Panc1 (cell line): ENCODE results near the gene THOC2. TPM values are rescaled to one million over a fixed set of nuclear protein-coding genes. Genes with fewer than 3 reads are reported as not detected.
"Not testable (repeated sequence)": the region's sequence is repeated elsewhere in the genome, so short reads cannot be mapped to it uniquely, and the experiment has no call there.

Source experiments
- ATAC-seq: fragments of 200-7000 bp; cut with Tn5 transposase; 2 replicates; pipeline ENCODE4 v1.9.1; 2020; ENCODE audit warnings: mild to moderate bottlenecking, moderate library complexity
- BruUV-seq: library from RNA; stranded (reverse); fragments of 400-500 nt; replicated peaks from 2 replicates; lab custom pipeline; 2021; lab: Mats Ljungman, UMichigan
- CTCF ChIA-PET: fragments of 300-600 bp; sonication (Branson Sonifier 250); formaldehyde crosslinking; loops from one replicate; lab custom pipeline; 2022; ENCODE audit warnings: antibody characterized with exemption; lab: Charles Lee
- POLR2A ChIA-PET: fragments of 300-600 bp; sonication (Branson Sonifier 250); formaldehyde crosslinking; loops from one replicate; lab custom pipeline; 2022; ENCODE audit warnings: antibody characterized with exemption; lab: Charles Lee
- DNase-seq: peaks from one replicate; pipeline ENCODE4 v3.0.0-alpha.2; 2010; ENCODE audit warnings: low read depth, low spot score
- H3K27ac ChIP-seq: 2 replicates; pipeline ENCODE4 v1.5.1; 2011; ENCODE audit warnings: mild to moderate bottlenecking, low read length, inconsistent platforms
- H3K27me3 ChIP-seq: fragments of 200-500 bp; sonication (Bioruptor generic); 2 replicates; pipeline ENCODE4 v1.6.0; 2014; ENCODE audit warnings: low read length, inconsistent platforms; ENCODE audit not compliant: control insufficient read depth, insufficient read depth
- H3K36me3 ChIP-seq: fragments of 200-500 bp; sonication (Bioruptor generic); 2 replicates; pipeline ENCODE4 v1.5.1; 2014; ENCODE audit warnings: inconsistent platforms, mild to moderate bottlenecking, low read length, moderate library complexity; ENCODE audit not compliant: control insufficient read depth, insufficient read depth
- H3K4me1 ChIP-seq: 2 replicates; pipeline ENCODE4 v1.5.1; 2011; ENCODE audit warnings: inconsistent platforms, mild to moderate bottlenecking, low read length, moderate library complexity; ENCODE audit not compliant: control insufficient read depth, insufficient read depth
- H3K4me3 ChIP-seq, 2 experiments: 2 replicates each; pipeline ENCODE4 v1.5.1; 2011 to 2012; ENCODE audit warnings: low read depth in 2 of 2, low read length in 2 of 2, mild to moderate bottlenecking in 2 of 2, inconsistent platforms in 1 of 2, moderate library complexity in 1 of 2
- H3K9me3 ChIP-seq: fragments of 200-500 bp; sonication (Bioruptor generic); 2 replicates; pipeline ENCODE4 v1.5.1; 2014; ENCODE audit warnings: low read depth, mild to moderate bottlenecking, inconsistent platforms, low read length, moderate library complexity; ENCODE audit not compliant: control insufficient read depth, insufficient read depth
- CTCF ChIP-seq: fragments of 450-650 bp; IDR thresholded peaks from 2 replicates; pipeline ENCODE4 v1.5.1; 2017; ENCODE audit warnings: mild to moderate bottlenecking
- POLR2AphosphoS5 ChIP-seq: IDR thresholded peaks from 2 replicates; pipeline ENCODE4 v1.6.1; 2012; ENCODE audit warnings: mild to moderate bottlenecking, low read depth, low read length, moderate library complexity
- REST ChIP-seq, 2 experiments: IDR thresholded peaks; 2 replicates each; pipeline ENCODE4 v1.6.1; 2011 to 2012; ENCODE audit warnings: low read depth in 2 of 2, control low read depth in 1 of 2, low read length in 1 of 2, mild to moderate bottlenecking in 1 of 2, moderate library complexity in 1 of 2; ENCODE audit not compliant: insufficient read depth in 1 of 2
- SIN3A ChIP-seq: IDR thresholded peaks from 2 replicates; pipeline ENCODE4 v1.6.1; 2012; ENCODE audit warnings: low read depth, mild to moderate bottlenecking, low read length, moderate library complexity, borderline replicate concordance; ENCODE audit not compliant: insufficient read depth
- TCF7L2 ChIP-seq: IDR thresholded peaks from 2 replicates; pipeline ENCODE4 v1.6.1; 2011; ENCODE audit warnings: mild to moderate bottlenecking, low read depth, low read length, inconsistent platforms
- in situ Hi-C: cut with HindIII; loops from 2 replicates; pipeline ENCODE4 v1.10.0; 2016; ENCODE audit warnings: low sequenced_read_pairs, low pct_unique_long_range_greater_than_20kb
- intact Hi-C: fragments of 100-400 bp; cut with micrococcal nuclease; formaldehyde crosslinking; loops from one replicate; pipeline ENCODE4 v1.10.0; 2022; ENCODE audit not compliant: unreplicated experiment
- total RNA-seq: library from RNA; stranded (reverse); gene quantifications from one replicate; pipeline ENCODE4 v1.2.1, GENCODE V29; 2021; ENCODE audit not compliant: unreplicated experiment

Gene THOC2
- total RNA-seq, 1 experiment from 2014 or later, result 194 TPM

GRCh38 chrX:123682186-123682585, 50.7 kb downstream of the THOC2 start:
- H3K9me3 ChIP-seq, result no peaks in the 10 kb centered on the region
- DNase-seq (no peak), ATAC-seq (no peak)
- no TSS peak for BruUV-seq
- intact Hi-C loops, result no loop called here
- in situ Hi-C loops, result no loop called here
- peaks cover 16% of the 10 kb centered on the region for H3K36me3 ChIP-seq
- ChIA-PET POLR2A (no interaction called here), CTCF (interaction anchor here (0.7 kb wide), 1 partner anchor 232 kb away, joined by 3 read pairs; no protein-coding TSS in a partner anchor)
- TF ChIP-seq POLR2AphosphoS5, result no peak
- no peak for TF ChIP-seq REST (IDR thresholded peaks at IDR 0.05; ENCODE audit: insufficient read depth in 1 of 2, low read depth in 2 of 2, low read length in 1 of 2)
- no peak for TF ChIP-seq CTCF
- no peak for TF ChIP-seq SIN3A
- no peak overlapping the region for H3K4me3 ChIP-seq
- no peaks in the 10 kb centered on the region for H3K27me3 ChIP-seq
- H3K27ac ChIP-seq, result no peak overlapping the region
- no peaks in the 10 kb centered on the region for H3K4me1 ChIP-seq

- BruUV-seq, POLR2A ChIA-PET: not testable (repeated sequence)
Observed at GRCh38 chrX:123679733-123680460, 53.0 kb downstream of the THOC2 start.

GRCh38 chrX:123675154-123675553, 57.7 kb downstream of the THOC2 start:
- Histone ChIP-seq H3K27ac (no peak overlapping the region), H3K4me1 (no peaks in the 10 kb centered on the region), H3K36me3 (peaks cover 16% of the 10 kb centered on the region), H3K9me3 (no peaks in the 10 kb centered on the region), H3K27me3 (no peaks in the 10 kb centered on the region), H3K4me3 (no peak overlapping the region)
- no peak for ATAC-seq
- intact Hi-C loops, result no loop called here
- no peak for TF ChIP-seq POLR2AphosphoS5
- no peak for TF ChIP-seq SIN3A
- TF ChIP-seq CTCF, result no peak
- no peak for TF ChIP-seq REST (IDR thresholded peaks at IDR 0.05; ENCODE audit: insufficient read depth in 1 of 2, low read depth in 2 of 2, low read length in 1 of 2)
- TF ChIP-seq TCF7L2, result no peak
- ChIA-PET POLR2A (no interaction called here), CTCF (no interaction called here)
- in situ Hi-C loops, result no loop called here
- no peak for DNase-seq
- no TSS peak for BruUV-seq

More at GRCh38 chrX:123679733-123680460, 53.0 kb downstream of the THOC2 start:
- DNase-seq, in situ Hi-C loops, intact Hi-C loops, H3K36me3 ChIP-seq, H3K27me3 ChIP-seq, H3K4me1 ChIP-seq, H3K27ac ChIP-seq, CTCF ChIA-PET, H3K4me3 ChIP-seq, ATAC-seq, H3K9me3 ChIP-seq: not testable (repeated sequence)
